Measurements from ENCODE around the gene TNFSF10.
A peak's percentile ranks its signal among the peaks of the same experiment; 100 is the strongest.
"Not testable (repeated sequence)": the region's sequence is repeated elsewhere in the genome, so short reads cannot be mapped to it uniquely, and the experiment has no call there.

The TNFSF10 gene

DNA sequence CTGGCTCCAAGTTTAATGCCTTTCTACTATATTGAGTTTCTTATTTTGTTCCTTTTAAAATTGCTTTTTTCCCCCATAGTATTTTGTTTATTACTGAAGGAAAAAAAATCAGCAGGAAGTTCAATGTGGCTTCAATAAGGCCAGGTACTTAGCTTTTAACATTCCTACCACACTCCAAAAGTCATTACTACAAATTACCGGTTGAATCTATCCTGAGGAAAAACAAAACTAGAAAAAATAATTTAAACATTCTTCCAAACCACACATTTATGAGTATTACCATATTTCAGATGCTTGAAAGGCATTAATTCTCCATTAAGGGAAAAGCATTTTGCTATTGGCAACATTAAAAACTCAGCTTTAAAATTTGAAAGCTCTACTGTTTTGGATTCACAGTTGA lies 20.2 kb upstream of the TNFSF10 start:
- no peak for DNase-seq

DNA sequence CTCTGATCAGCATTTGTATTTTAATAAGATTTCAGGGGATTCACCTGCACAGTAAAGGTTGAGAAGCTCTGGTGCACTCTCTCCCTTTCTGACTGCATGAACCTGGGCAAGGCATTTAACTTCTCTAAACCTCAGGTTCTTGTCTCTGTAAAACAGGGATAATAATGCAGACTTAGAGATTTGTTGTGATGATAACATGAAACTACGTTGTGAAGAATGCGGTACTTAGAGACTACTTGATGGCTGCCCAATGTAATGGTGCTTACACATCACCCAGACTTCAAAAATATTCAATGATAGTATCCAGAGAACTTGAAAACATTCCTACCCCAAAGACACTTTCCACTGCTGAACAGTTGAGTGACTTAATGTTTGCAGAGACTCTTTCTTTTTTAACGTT lies 19.8 kb upstream of the TNFSF10 start:
- DNase-seq, result no peak

DNA sequence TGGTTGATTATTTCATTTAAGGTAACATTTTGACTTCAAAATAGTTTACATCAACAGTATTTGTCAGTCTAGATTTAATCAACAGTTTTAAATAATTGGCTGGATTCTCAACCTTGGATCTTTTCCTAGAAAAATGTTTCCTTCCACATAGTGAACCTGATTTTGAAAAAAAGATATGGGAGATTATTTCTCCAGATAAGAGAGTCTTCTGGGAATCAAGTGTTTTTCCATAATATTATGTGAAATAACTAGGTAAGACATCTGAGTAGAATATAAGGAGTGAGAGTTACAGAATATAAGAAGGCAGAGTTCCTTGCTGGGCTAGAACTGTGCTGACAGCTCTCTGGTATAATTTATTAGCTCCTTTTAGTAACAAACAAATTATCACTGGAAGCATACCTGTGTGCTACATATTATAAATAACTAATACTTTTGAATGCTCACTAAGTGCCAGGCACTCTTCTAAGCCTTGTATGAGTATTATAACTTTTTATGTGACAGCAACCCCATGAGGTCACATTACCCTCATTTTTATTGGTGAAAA lies 18.8 kb upstream of the TNFSF10 start:
- DNase-seq, result no peak

DNA sequence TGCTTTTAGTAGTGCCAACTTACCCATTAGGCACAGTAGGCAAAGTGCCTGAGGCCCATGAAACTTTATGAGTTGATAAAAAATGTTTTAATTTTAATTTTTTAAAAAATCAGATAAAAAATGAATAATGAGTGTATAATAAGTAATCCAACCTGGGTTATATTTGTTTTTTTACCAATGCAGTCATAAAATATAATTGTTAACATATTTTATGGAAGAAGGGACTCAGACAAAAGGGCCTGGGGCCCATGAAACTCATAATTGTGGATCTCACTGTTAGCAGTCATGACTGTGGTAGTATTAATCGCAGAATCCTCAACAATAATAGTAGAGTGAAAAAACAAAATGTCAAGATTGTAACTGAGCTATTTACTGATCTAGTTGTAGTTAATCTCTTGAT lies 16.8 kb upstream of the TNFSF10 start:
- DNase-seq, result no peak

DNA sequence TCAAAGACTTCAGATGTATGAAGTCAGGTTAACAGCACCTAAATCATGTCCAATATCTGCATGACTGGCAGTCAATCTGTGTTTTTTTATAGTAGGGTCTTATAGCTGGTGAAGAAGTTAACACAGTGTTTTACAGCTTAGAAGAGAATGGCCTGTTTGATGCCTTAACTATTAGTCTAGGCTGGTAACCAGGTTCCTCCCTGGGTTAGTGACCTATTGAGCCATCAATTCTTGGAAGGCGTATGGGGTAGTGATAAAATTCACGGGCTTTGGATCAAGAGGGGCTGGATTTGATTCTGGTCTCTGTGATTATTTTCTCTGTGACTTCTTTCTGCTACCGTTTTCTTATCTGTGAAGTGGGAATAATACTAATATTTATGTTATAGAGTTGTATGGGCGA lies 16.0 kb upstream of the TNFSF10 start:
- DNase-seq, result no peak

DNA sequence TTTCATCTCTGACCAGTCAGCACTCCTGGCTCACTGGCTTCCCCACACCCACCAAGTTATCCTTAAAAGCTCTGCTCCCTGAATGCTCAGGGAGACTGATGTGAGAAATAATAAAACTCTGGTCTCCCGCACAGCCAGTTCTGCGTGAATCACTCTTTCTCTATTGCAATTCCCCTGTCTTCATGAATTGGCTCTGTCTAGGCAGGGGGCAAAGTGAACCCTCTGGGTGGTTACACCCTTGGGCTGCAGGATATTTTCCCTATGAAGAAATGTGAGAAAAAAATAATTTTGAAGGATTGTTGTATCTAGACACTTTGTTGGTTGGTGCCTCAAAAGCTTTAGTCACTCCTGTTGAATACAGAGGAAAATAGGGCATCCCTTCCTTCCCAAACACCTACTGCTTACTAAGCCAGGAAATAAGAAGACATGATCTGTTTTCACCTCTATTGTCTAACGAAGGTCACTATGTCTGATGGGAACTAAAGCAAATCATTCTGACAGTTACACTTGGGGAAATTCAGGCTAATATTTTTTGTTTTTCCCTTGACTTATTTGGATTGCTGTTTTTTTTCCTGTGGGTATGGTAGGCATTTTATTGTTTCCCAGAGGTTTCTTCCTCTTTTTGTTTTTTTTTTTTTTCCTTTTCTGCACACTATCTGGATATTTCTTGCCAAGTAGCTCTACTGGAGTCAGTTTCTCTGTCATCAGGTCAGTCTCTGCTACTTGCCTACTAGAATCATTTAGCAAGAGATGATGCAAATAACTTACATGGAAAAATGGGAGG lies 15.3 kb upstream of the TNFSF10 start:
- DNase-seq, result no peak

DNA sequence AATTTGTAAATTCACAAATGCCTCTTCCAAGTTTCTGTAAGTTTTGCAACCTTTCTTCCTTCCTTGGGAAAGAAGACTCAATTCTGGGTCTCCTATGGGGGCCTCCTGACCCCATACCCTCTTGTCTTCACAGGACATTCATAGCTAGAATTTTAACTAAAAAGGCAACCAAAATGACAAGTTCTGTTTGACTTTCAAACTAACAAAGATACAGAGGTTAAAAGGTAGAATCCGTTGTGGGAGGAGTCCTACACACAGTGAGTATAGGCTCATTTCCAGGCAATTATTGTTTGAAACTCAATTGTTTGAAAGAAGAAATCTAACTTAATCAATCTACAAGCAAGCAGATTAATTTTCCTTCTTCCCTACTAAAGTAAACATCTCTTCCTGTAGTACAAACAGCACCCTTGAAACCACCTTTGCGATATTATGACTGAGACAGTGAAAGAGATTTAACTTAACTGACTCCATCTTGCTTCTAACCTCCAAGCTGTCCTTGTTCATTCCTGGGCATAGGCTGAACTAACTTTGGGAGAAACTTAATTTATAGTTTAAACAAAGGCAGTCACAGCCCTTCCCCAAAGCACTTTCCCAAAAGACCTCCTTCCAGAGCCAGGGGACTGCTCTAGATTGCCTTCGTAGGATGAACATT lies 14.4 kb upstream of the TNFSF10 start:
- no peak for DNase-seq

DNA sequence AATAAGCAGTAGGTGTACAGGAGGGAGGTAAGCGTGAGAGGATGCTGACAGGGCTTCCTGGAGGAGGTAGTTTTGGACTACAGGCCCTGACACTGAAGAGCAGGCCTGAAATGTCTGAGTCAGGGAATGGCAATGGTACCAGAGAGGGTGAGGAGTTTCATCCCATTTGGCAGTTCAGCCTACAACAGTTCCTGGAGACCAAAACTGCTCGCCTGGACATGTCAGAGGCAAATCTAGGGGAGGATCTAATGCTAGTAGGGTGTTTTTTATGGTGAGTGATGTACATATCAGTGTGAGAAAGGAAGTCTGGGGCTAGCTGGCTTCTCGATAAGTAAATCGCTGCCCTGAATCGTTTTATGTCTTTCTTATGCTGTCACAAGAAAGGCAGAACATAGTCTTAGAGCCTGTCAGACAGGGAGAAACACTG lies 13.8 kb upstream of the TNFSF10 start:
- no peak for DNase-seq

DNA sequence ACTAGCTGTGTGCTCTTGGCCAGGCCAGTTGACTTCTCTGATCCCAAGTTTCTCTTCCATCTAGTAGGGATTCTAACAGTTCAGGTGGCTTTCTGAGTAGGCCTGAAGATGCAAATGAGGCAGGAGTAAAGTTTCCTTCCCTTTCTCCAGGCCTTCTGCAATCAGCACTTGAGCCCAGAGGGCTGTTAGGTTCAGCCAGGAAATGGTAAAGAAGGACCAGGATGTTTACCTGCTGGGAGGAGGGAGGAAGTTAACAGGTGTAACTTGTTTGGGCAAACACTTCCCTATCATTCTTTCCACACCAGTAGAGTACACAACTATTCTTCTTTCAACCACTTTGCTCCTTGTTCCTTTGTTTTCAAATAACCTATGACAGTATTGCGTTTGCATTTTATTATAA lies 13.3 kb upstream of the TNFSF10 start:
- DNase-seq, result no peak

DNA sequence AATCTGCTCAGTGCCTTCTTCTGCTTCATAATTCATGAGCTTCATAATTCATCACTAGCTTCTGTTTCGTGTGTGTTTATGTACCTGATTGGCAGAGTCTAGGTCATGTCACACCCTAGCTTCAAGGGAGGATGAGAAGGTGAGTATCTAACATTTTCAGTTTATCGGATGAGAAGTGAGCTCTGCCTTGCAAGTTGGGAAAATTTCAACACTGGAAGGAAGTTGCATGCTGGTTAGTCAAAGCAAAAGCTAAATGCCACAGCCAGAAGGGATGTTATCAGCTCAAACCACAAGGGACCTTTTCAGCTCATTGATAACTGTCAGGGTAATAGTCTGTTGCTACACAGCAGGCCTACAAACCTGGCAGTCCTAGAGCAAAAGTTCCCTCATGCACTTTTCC lies 7.3 kb upstream of the TNFSF10 start:
- DNase-seq, result peak; percentile 9

DNA sequence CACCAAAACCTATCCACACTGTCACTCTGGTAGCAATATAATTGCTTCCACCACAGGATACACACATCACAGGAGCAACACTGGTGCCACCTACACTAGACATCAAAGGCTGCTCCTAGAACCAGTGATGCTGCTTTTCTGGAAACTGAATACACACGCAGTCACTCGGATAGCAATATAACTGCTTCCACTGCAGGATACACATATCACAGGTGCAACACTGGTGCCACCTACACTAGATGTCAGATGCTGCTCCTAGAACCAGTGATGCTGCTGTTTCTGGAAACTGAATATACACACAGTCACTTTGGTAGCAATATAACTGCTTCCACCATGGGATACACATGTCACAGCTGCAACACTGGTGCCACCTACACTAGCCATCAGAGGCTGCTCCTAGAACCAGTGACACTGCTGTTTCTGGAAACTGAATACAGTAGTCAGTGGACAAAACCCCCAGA lies 6.9 kb upstream of the TNFSF10 start:
- DNase-seq, result peak; percentile 29

DNA sequence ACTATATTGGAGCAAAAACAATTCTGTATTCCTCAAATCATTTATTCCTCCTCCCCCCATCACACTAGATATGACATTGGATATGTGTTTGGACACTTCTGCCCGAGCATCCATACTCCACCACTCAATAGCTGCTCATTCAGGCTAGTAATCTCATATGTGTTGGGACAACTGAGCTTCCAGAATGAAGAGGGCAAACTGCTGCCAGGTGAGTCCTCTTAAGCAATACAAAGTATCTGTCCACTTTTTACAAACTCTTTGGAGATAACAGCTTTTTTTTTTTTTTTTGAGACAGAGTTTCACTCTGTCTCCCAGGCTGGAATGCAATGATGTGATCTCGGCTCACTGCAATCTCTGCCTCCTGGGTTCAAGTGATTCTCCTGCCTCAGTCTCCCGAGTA lies 5.4 kb upstream of the TNFSF10 start:
- no peak for DNase-seq

DNA sequence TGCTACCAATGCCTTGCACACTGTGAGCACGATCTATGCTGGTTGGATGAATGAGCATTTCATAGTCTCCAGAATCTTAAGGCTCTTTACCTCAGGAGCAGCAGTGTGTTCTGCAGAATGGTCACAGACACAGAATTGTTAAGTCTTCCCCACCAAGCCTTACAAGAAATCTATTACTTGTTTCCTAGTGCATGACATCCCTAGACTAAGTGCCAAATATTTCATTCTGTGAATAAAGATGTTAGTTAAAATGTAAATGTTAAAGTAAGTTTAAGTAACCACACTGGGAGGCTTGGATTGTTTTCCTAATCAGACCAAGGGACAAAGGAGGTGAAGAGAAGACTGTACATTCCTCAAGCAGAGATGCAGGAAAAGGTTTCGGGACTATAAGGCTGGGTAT lies 4.1 kb upstream of the TNFSF10 start:
- DNase-seq, result no peak

DNA sequence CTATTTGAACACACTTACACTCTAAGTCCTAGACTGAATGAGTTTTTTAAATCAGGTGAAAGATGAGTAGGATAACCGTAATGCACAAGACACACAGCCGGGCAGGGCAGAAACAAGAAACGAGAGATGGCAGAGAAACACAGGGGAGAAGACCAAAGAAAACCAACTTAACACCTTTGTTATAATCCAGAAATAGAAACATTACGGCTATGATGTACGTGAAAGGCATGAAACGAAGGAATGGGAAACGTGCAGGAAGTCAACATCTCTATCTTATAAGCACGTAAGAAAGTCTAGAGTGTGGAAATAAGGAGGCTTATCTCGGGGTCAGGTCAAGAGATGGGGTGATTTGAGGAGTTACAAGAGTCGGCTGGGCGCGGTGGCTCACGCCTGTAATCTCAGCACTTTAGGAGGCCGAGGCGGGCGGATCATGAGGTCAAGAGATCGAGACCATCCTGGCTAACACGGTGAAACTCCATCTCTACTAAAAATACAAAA lies 1.9 kb upstream of the TNFSF10 start:
- no peak for DNase-seq

DNA sequence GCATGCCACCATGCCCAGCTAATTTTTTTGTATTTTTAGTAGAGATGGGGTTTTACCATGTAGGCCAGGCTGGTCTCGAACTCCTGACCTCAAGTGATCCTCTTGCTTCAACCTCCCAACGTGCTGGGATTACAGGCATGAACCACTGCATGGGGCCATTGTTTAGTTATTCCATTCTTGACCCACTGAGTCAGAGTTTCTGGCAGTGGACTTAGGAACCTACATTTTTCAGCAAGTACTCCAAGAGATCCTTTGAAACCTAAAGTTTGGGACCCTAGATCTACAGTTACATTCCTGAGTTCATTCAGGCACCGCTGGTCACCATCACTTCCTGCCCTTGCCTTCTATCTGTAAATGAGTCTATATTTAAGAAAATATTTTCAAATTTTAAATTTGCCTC lies 1.4 kb upstream of the TNFSF10 start:
- DNase-seq, result no peak

DNA sequence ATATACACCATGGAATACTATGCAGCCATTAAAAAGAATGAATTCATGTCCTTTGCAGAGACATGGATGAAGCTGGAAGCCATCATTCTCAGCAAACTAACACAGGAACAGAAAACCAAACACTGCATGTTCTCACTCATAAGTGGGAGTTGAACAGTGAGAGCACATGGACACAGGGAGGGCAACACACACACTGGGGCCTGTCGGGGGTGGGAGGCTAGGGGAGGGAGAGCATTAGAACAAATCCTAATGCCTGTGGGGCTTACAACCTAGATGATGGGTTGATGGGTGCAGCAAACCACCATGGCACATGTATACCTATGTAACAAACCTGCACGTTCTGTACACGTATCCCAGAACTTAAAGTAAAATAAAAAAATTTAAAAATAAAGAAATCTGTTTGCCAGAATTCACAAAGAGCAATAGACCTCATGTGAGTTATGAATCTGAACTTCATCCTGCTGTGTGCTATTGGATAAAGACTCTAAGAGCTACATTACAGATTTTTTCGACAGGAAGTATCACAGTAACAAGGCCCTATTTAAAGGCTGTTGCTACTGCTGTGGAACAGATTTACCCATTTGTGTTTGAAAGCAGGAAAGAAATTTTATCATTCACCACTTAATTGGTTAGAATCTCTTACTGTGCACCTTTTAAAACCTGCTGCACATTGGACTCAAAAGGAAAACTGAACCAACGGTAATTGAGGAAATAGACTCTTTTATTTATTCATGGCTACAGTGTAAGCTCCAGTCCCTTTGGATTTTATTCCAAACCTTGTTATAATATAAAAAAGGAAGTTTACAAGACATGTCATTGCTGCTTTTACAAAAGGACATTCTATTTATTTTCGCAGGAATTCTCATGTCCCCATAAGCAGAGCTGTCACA lies 1.1 kb downstream of the TNFSF10 start:
- not testable (repeated sequence) for DNase-seq

DNA sequence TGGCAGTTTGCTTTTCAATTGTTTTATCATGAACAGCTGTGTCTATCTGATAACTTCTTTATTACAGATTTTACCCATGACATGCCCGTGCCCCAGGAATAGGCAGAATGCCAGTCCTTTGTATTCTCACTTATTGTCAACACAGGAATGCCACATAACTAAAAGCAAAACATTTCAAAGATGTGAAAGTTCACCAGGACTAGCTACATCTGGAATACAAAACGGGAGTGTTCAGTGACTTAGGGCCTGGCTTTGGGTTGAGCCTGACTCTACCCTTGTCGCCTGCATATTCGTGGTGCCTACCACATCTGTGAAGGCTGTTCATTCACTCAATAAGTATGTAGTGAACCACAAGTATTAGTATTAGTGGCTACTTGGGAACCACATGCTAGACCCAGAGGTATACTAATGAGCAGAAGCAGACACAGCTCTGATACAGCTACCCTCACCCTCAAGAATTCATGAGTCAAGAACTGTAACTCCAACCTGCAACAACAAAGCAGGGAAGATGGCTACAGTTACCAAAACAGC lies 2.9 kb downstream of the TNFSF10 start:
- DNase-seq, result peak; percentile 44

DNA sequence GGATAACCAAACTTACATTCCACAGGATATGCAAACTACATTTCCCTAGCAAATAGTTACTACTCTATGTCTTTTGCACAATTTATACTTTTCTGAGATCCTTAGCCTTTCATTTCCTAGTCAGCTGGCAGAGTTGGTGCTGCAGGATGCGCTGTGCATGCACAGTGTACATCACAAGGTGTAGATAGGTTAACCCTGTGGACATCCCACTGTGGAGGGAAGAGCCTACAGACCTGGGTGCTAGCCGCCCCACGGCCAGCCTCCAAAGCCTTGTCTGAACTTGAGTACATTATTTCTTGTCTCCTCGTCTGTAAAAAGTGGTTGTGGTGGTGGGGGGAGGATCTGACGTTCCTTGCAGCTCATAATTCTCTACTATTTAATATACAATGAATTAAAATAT lies 3.5 kb downstream of the TNFSF10 start:
- DNase-seq, result no peak

DNA sequence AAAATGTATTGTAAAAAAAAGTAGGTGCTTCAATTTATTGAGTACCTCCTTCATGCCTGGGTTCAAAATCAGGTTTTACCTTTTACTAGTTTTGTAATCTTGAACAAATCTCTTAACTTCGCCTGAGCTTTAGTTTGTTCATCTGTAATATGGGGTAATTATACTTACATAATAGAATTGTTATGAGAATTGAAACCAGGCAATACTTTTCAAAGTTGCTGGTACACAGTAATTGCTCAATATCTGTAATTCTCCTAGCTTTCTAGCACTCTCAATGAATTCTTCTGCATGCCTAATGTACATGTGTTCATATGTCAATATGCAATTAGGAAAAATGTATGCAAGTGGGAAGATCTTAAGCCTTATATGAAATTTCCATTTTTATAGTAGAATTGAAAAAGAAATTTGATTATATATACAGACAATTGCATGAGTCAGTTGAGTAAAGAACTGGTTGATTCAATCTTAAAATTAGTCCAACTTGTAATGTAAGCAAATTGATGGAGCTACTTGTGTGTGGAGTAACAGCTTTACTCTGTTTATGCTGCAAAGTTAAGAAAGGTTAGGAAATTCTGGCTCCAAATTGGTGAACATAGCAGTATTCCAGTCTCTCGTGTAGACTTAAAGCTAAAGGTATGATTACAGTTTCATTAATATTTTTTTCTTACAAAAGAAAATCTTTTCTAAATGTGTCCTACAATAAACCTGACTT lies 4.1 kb downstream of the TNFSF10 start:
- no peak for DNase-seq

DNA sequence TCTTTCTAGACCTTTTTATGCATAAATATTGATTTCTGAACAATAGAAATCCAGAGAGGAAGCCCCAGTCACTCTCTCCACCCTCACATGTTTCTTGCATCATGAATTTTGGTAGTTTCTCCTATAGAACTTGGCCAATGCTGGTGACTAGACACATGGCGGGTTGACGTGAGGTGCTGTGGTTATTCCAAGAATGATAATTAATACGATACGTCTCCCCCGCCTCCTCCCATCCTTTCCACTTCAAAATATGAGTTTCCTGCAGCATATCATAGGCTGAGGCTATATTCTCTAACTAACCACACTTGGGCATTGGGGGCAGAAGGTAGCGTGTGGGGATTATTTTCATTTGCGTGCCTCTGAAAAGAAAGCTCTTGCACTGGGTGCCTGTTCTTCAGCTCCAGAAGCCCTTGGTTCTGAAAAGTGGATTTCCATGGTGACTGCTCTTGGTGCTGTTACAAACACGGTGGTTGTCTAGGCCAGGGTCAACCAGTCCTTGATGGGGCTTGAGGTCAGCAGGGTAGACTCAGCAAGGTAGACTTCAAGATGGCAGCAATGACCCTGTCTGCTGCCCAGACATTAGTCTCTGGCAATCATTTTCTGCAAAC lies 5.3 kb downstream of the TNFSF10 start:
- peak; percentile 75 for DNase-seq

DNA sequence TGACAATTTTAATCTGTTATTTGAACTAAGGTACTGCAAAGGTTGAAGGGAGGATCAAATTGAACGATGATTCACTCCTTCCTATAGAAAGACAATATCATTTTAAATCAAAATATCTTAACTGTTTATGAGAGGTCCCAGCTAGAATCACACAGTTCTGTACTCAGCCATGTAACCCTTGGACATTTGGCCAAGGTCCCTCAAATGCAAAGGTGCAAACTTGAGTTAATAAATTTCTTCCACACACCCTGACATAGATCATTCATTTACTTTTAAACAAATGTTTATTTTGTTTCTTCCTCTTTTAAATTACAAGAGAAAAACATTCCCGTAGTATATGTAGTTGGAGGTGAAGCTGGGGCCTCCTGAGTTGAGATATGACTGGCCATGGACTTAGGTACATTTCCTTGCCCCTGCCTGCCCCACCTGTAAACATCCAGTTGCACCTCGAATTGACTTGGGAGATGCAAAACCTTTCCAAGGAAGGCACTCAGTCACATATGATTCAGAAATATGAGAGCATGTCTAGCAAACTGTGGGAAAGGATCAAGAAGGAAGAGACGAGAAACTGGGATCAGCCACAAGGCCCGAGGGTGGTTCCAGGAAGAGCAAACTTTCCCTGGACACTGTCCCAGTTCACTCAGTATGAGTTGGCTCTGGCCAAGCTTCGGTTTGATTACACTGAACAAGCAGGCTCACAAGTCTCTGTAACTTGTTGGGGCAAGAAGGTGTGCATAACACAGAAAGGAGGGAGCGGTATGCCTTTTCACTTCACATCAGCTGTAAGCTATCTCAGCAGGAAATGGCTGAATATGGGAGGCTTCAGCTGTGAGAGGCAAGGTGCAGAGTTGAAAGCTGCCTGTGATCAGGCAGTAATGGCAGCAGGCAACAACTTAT lies 6.7 kb downstream of the TNFSF10 start:
- DNase-seq, result peak; percentile 37

Measured in stimulated activated CD4-positive, alpha-beta T cell treated with anti-CD3 and anti-CD28 coated beads, Interleukin-4, amount 100 ng/mL, for 24 hours (primary cell).